DOHH2 (cell line): ENCODE data around the gene PDE4D.

Source experiments
- H3F3A ChIP-seq: fragments of 200-600 bp; sonication (generic), shearing (Covaris generic); 2 replicates; pipeline ENCODE4 v1.6.0; 2016; ENCODE audit warnings: antibody characterized with exemption, mild to moderate bottlenecking; ENCODE audit not compliant: control insufficient read depth, insufficient read depth
- H3K27ac ChIP-seq: fragments of 200-600 bp; sonication (generic); 2 replicates; pipeline ENCODE4 v1.5.1; 2014; ENCODE audit warnings: low read depth, mild to moderate bottlenecking, low read length, moderate library complexity
- H3K27me3 ChIP-seq: fragments of 200-600 bp; sonication (generic); 2 replicates; pipeline ENCODE4 v1.6.1; 2014; ENCODE audit warnings: mild to moderate bottlenecking, low read length, mixed read lengths; ENCODE audit not compliant: control insufficient read depth
- H3K36me3 ChIP-seq: fragments of 200-600 bp; sonication (generic); 2 replicates; pipeline ENCODE4 v1.6.1; 2014; ENCODE audit warnings: mild to moderate bottlenecking, low read length, moderate library complexity, mixed read lengths; ENCODE audit not compliant: control insufficient read depth
- H3K4me1 ChIP-seq: fragments of 200-600 bp; sonication (generic); 2 replicates; pipeline ENCODE4 v1.6.1; 2014; ENCODE audit warnings: mild to moderate bottlenecking, low read length, mixed read lengths; ENCODE audit not compliant: control insufficient read depth
- H3K4me2 ChIP-seq: fragments of 200-600 bp; sonication (generic); 2 replicates; pipeline ENCODE4 v1.6.0; 2014; ENCODE audit warnings: mild to moderate bottlenecking, low read length, moderate library complexity
- H3K4me3 ChIP-seq: fragments of 200-600 bp; sonication (generic); 2 replicates; pipeline ENCODE4 v1.5.1; 2014; ENCODE audit warnings: mild to moderate bottlenecking, low read length, mixed read lengths
- H3K79me2 ChIP-seq: fragments of 200-600 bp; sonication (generic); 2 replicates; pipeline ENCODE4 v1.6.1; 2014; ENCODE audit warnings: mild to moderate bottlenecking, low read length, mixed read lengths; ENCODE audit not compliant: control insufficient read depth
- H3K9me2 ChIP-seq: fragments of 200-600 bp; sonication (generic); replicated peaks from 2 replicates; pipeline ENCODE4 v1.6.1; 2014; ENCODE audit warnings: mild to moderate bottlenecking, low read length, mixed read lengths; ENCODE audit not compliant: control insufficient read depth
- H3K9me3 ChIP-seq: fragments of 200-600 bp; sonication (generic); 2 replicates; pipeline ENCODE4 v1.6.1; 2014; ENCODE audit warnings: antibody characterized with exemption, low read length, mixed read lengths; ENCODE audit not compliant: control insufficient read depth, insufficient read depth
- H4K20me1 ChIP-seq: fragments of 200-600 bp; sonication (generic); 2 replicates; pipeline ENCODE4 v1.6.0; 2014; ENCODE audit warnings: low read depth, mild to moderate bottlenecking, antibody characterized with exemption, low read length, moderate library complexity; ENCODE audit not compliant: control insufficient read depth, insufficient read depth
- CTCF ChIP-seq: fragments of 200-600 bp; sonication (generic); IDR thresholded peaks from one replicate; pipeline ENCODE4 v1.5.1; 2014; ENCODE audit warnings: antibody characterized with exemption, mild to moderate bottlenecking, low read depth, low read length; ENCODE audit not compliant: poor library complexity, severe bottlenecking
- EZH2phosphoT487 ChIP-seq: fragments of 200-600 bp; sonication (generic); IDR thresholded peaks from 2 replicates; pipeline ENCODE4 v1.6.1; 2017; ENCODE audit warnings: borderline replicate concordance, mild to moderate bottlenecking, antibody characterized with exemption, low read length, moderate library complexity, mixed read lengths

The PDE4D gene

GRCh38 chr5:59758566-59758965 lies 135.0 kb downstream of the PDE4D start:
- no peaks in the 10 kb centered on the region for H3K9me3 ChIP-seq
- no peaks in the 10 kb centered on the region for H3K79me2 ChIP-seq
- no peaks in the 10 kb centered on the region for H3K9me2 ChIP-seq
- no peak overlapping the region for H3K4me2 ChIP-seq
- H3K36me3 ChIP-seq, result no peaks in the 10 kb centered on the region
- no peak overlapping the region for H3K4me3 ChIP-seq
- H3K27me3 ChIP-seq, result no peaks in the 10 kb centered on the region
- H4K20me1 ChIP-seq, result no peaks in the 10 kb centered on the region
- no peaks in the 10 kb centered on the region for H3F3A ChIP-seq
- peaks cover 9% of the 10 kb centered on the region for H3K4me1 ChIP-seq
- TF ChIP-seq CTCF (no peak), EZH2phosphoT487 (no peak)
- no peak overlapping the region for H3K27ac ChIP-seq

- H3F3A ChIP-seq, result no peaks in the 10 kb centered on the region
- no peak overlapping the region for H3K4me3 ChIP-seq
- H3K27me3 ChIP-seq, result no peaks in the 10 kb centered on the region
- no peaks in the 10 kb centered on the region for H4K20me1 ChIP-seq
- peaks cover 7% of the 10 kb centered on the region for H3K4me1 ChIP-seq
- no peaks in the 10 kb centered on the region for H3K79me2 ChIP-seq
- no peaks in the 10 kb centered on the region for H3K36me3 ChIP-seq
- no peak for TF ChIP-seq EZH2phosphoT487
- TF ChIP-seq CTCF, result no peak
- H3K4me2 ChIP-seq, result no peak overlapping the region
- no peaks in the 10 kb centered on the region for H3K9me3 ChIP-seq
- no peak overlapping the region for H3K27ac ChIP-seq
- H3K9me2 ChIP-seq, result no peaks in the 10 kb centered on the region
Observed at GRCh38 chr5:59757442-59757841, 136.1 kb downstream of the PDE4D start.

- no peak overlapping the region for H3K4me2 ChIP-seq
- peaks cover 9% of the 10 kb centered on the region for H3K4me1 ChIP-seq
- no peaks in the 10 kb centered on the region for H3K79me2 ChIP-seq
Observed at GRCh38 chr5:59756373-59757035, 137.0 kb downstream of the PDE4D start.

More at GRCh38 chr5:59756373-59757035, 137.0 kb downstream of the PDE4D start:
- H3K36me3 ChIP-seq, result no peaks in the 10 kb centered on the region
- no peak overlapping the region for H3K4me3 ChIP-seq
- TF ChIP-seq CTCF, result no peak
- no peak for TF ChIP-seq EZH2phosphoT487
- H3K9me3 ChIP-seq, result no peaks in the 10 kb centered on the region
- H3F3A ChIP-seq, result no peaks in the 10 kb centered on the region
- no peaks in the 10 kb centered on the region for H3K27me3 ChIP-seq
- no peaks in the 10 kb centered on the region for H4K20me1 ChIP-seq
- H3K27ac ChIP-seq, result no peak overlapping the region
- H3K9me2 ChIP-seq, result no peaks in the 10 kb centered on the region
